Epithelial cell of esophagus (primary cell): ENCODE results near the gene SLC44A1.

Experiments
- DNase-seq: peaks from one replicate; pipeline ENCODE4 v3.0.0; 2010; ENCODE audit warnings: low read depth
- H3K4me3 ChIP-seq: 2 replicates; pipeline ENCODE4 v1.5.1; 2011; ENCODE audit warnings: mild to moderate bottlenecking, low read length, control low read depth
- CTCF ChIP-seq: IDR thresholded peaks from 2 replicates; pipeline ENCODE4 v1.5.1; 2011; ENCODE audit warnings: low read depth, mild to moderate bottlenecking, low read length, control low read depth, inconsistent platforms; ENCODE audit not compliant: insufficient read depth; ENCODE audit errors: missing control alignments

SLC44A1 gene

GRCh38 chr9:105245891-105246161 is 1.4 kb downstream of the SLC44A1 start:
- no peak for TF ChIP-seq CTCF
- DNase-seq: no peak
- H3K4me3 ChIP-seq: peak overlapping the region; percentile 82

GRCh38 chr9:105246656-105247173 is 2.3 kb downstream of the SLC44A1 start:
- H3K4me3 ChIP-seq: peak overlapping the region; percentile 82
- no peak for DNase-seq
- no peak for TF ChIP-seq CTCF

- DNase-seq: no peak
- H3K4me3 ChIP-seq: no peak overlapping the region
- no peak for TF ChIP-seq CTCF
These were observed 4.2 kb downstream of the SLC44A1 start for GRCh38 chr9:105248691-105249090.

GRCh38 chr9:105251133-105251532 is 6.7 kb downstream of the SLC44A1 start:
- no peak for DNase-seq
- no peak for TF ChIP-seq CTCF
- H3K4me3 ChIP-seq: no peak overlapping the region

GRCh38 chr9:105251733-105252404 is 7.4 kb downstream of the SLC44A1 start:
- TF ChIP-seq CTCF: no peak
- H3K4me3 ChIP-seq: no peak overlapping the region
- no peak for DNase-seq

- no peak for TF ChIP-seq CTCF
- DNase-seq: no peak
- no peak overlapping the region for H3K4me3 ChIP-seq
These were observed 7.9 kb downstream of the SLC44A1 start for GRCh38 chr9:105252405-105252756.

- no peak overlapping the region for H3K4me3 ChIP-seq
- peak; percentile 66 for DNase-seq
- peak; percentile 14 for TF ChIP-seq CTCF
These were observed 9.8 kb downstream of the SLC44A1 start for GRCh38 chr9:105254226-105254625.
